GM18951 (cell line): Measurements from ENCODE around the gene RYR2.

Experiments used
- POLR2A ChIP-seq: IDR thresholded peaks from 4 replicates; pipeline ENCODE4 v1.6.1; 2011; ENCODE audit warnings: mild to moderate bottlenecking; ENCODE audit not compliant: insufficient read length, insufficient read depth; ENCODE audit errors: extremely low read depth
- in situ Hi-C: fragments of 300-500 bp; cut with MboI; formaldehyde crosslinking; loops from one replicate; pipeline ENCODE4 v1.12.0; 2022; ENCODE audit warnings: low sequenced_read_pairs, mixed read lengths, inconsistent platforms; ENCODE audit not compliant: unreplicated experiment

RYR2 gene

GRCh38 chr1:237041461-237041794 lies 556 bp upstream of the RYR2 start:
- in situ Hi-C loops = no loop called here
- TF ChIP-seq POLR2A = no peak

GRCh38 chr1:237042526-237042891 lies 525 bp downstream of the RYR2 start:
- no peak for TF ChIP-seq POLR2A
- in situ Hi-C loops = no loop called here

GRCh38 chr1:237042892-237043576 lies 1.1 kb downstream of the RYR2 start:
- no peak for TF ChIP-seq POLR2A
- in situ Hi-C loops = no loop called here

GRCh38 chr1:237043846-237044636 lies 2.1 kb downstream of the RYR2 start:
- no peak for TF ChIP-seq POLR2A
- in situ Hi-C loops = no loop called here

GRCh38 chr1:237045278-237046016 lies 3.5 kb downstream of the RYR2 start:
- TF ChIP-seq POLR2A = no peak
- in situ Hi-C loops = no loop called here

GRCh38 chr1:237048803-237049202 lies 6.8 kb downstream of the RYR2 start:
- in situ Hi-C loops = no loop called here
- no peak for TF ChIP-seq POLR2A

- in situ Hi-C loops = no loop called here
- TF ChIP-seq POLR2A = no peak
Observed at GRCh38 chr1:237050185-237050584, 8.2 kb downstream of the RYR2 start.

GRCh38 chr1:237050915-237051314 lies 8.9 kb downstream of the RYR2 start:
- in situ Hi-C loops = no loop called here
- no peak for TF ChIP-seq POLR2A

- in situ Hi-C loops = no loop called here
- no peak for TF ChIP-seq POLR2A
Observed at GRCh38 chr1:237054313-237054712, 12.3 kb downstream of the RYR2 start.

GRCh38 chr1:237058470-237058869 lies 16.5 kb downstream of the RYR2 start:
- no peak for TF ChIP-seq POLR2A
- in situ Hi-C loops = no loop called here

- in situ Hi-C loops = no loop called here
- no peak for TF ChIP-seq POLR2A
Observed at GRCh38 chr1:237059244-237059643, 17.3 kb downstream of the RYR2 start.

- TF ChIP-seq POLR2A = no peak
- in situ Hi-C loops = no loop called here
Observed at GRCh38 chr1:237062976-237063375, 21.0 kb downstream of the RYR2 start.

GRCh38 chr1:237065903-237066302 lies 23.9 kb downstream of the RYR2 start:
- in situ Hi-C loops = no loop called here

GRCh38 chr1:237070519-237070918 lies 28.5 kb downstream of the RYR2 start:
- no peak for TF ChIP-seq POLR2A
- in situ Hi-C loops = no loop called here

More at GRCh38 chr1:237065903-237066302, 23.9 kb downstream of the RYR2 start:
- no peak for TF ChIP-seq POLR2A
